Measurements from ENCODE around the gene PTH2.

The PTH2 gene

DNA sequence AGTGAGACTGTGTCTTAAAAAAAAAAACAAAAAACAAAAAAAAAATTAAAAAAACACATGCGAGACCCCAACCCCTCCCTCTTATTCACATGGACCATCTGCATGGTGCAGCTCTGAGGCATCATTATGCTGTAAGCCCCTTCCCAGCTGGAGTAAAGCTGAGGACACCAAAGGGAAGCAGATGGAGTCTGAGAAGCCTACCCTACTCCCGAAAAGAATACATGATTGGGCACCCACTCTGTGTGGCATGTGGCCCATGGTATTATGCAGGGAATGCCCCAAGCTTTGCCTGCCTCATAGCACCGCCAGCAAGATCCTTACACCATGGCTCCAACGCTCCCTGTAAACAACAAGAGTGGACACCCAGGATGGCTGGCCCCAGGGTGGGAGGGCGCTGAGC is 4.7 kb downstream of the PTH2 start:
- no peak overlapping the region for H3K18ac ChIP-seq (ENCODE audit: low read length)
- no peak overlapping the region for H3K9ac ChIP-seq (ENCODE audit: low read depth, low read length, poor library complexity)
- no peak overlapping the region for H3K4me2 ChIP-seq (ENCODE audit: insufficient read depth, low read length, poor library complexity, severe bottlenecking)
- no peak overlapping the region for H2AFZ ChIP-seq (ENCODE audit: low read length)
- H3K4me3 ChIP-seq (ENCODE audit: low read length in 2 of 2) = no peak overlapping the region
- no peak overlapping the region for H2BK15ac ChIP-seq (ENCODE audit: low read length)
- no peak overlapping the region for H3K14ac ChIP-seq (ENCODE audit: low read length)
- H3K4ac ChIP-seq (ENCODE audit: low read length) = no peak overlapping the region
- H3K27me3 ChIP-seq (ENCODE audit: control insufficient read depth in 3 of 3, insufficient read depth in 3 of 3, low read depth in 1 of 3, low read length in 3 of 3) = peaks cover 5 to 91% (median 26%) of the 10 kb centered on the region in 3 experiments
- no peaks in the 10 kb centered on the region for H3K79me1 ChIP-seq (ENCODE audit: low read depth, low read length)
- H3K9me3 ChIP-seq (replicated peaks in 1 of 2; ENCODE audit: control insufficient read depth in 2 of 2, insufficient read depth in 1 of 2, low read depth in 1 of 2, low read length in 2 of 2) = no peaks in the 10 kb centered on the region
- H2AK5ac ChIP-seq (ENCODE audit: low read depth, low read length) = no peak overlapping the region
- H3K4me1 ChIP-seq (ENCODE audit: control insufficient read depth in 2 of 2, insufficient read depth in 1 of 2, low read depth in 1 of 2, low read length in 2 of 2) = peaks cover 7 to 17% of the 10 kb centered on the region in 2 donors
- no peak overlapping the region for H2BK5ac ChIP-seq (ENCODE audit: low read length)
- H4K91ac ChIP-seq (ENCODE audit: low read depth, low read length, poor library complexity) = no peak overlapping the region
- no peak overlapping the region for H4K8ac ChIP-seq (ENCODE audit: low read depth, low read length)
- no peaks in the 10 kb centered on the region for H3K36me3 ChIP-seq (replicated peaks in 1 of 2; ENCODE audit: control insufficient read depth in 2 of 2, insufficient read depth in 2 of 2, low read length in 2 of 2)
- no peak overlapping the region for H3K27ac ChIP-seq (replicated peaks; ENCODE audit: low read length)
- no peak overlapping the region for H2BK12ac ChIP-seq (ENCODE audit: low read length)
- DNase-seq (ENCODE audit: low spot score) = no peak
- no peak overlapping the region for H2BK120ac ChIP-seq (ENCODE audit: low read depth, low read length)
- H3K23ac ChIP-seq (ENCODE audit: low read depth, low read length, poor library complexity) = no peak overlapping the region
- no CpG with 5 or more reads among the region's 5 CpGs for WGBS, 2 donors (ENCODE audit: extremely low coverage in 2 of 2, insufficient read length in 2 of 2, insufficient replicate concordance in 1 of 2)

DNA sequence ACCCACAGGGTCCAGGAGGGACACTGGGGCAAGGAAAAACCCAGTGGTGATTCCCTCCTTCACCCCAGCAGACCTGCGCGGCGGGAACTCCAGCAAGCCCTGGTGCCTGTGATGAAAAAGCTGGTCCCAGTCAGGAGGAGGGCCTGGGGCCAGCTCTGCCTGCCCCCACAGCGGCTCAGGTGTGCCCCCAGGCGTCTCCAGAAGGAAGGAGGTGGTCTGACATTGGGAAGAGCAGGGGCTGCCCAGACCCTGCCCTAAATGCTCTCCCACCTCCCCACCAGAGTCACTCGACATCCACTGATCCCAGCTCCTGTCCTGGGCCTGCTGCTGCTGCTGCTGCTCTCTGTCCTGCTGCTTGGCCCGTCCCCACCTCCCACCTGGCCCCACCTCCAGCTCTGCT is 6.2 kb downstream of the PTH2 start:
- Histone ChIP-seq H4K91ac (ENCODE audit: low read depth, low read length, poor library complexity) (no peak overlapping the region), H2BK5ac (ENCODE audit: low read length) (no peak overlapping the region), H3K4me3 (ENCODE audit: low read length in 2 of 2) (no peak overlapping the region), H3K4me2 (ENCODE audit: insufficient read depth, low read length, poor library complexity, severe bottlenecking) (no peak overlapping the region), H2AK5ac (ENCODE audit: low read depth, low read length) (peak overlapping the region; percentile 69), H3K23ac (ENCODE audit: low read depth, low read length, poor library complexity) (peak overlapping the region; percentile 34), H2BK15ac (ENCODE audit: low read length) (peak overlapping the region; percentile 70), H3K9me3 (replicated peaks in 1 of 2; ENCODE audit: control insufficient read depth in 2 of 2, insufficient read depth in 1 of 2, low read depth in 1 of 2, low read length in 2 of 2) (no peaks in the 10 kb centered on the region), H3K27me3 (ENCODE audit: control insufficient read depth in 3 of 3, insufficient read depth in 3 of 3, low read depth in 1 of 3, low read length in 3 of 3) (peaks cover 0 to 88% (median 12%) of the 10 kb centered on the region in 3 experiments), H3K4me1 (ENCODE audit: control insufficient read depth in 2 of 2, insufficient read depth in 1 of 2, low read depth in 1 of 2, low read length in 2 of 2) (peaks cover 0 to 19% of the 10 kb centered on the region in 2 donors), H2BK120ac (ENCODE audit: low read depth, low read length) (no peak overlapping the region), H2BK12ac (ENCODE audit: low read length) (no peak overlapping the region), H3K18ac (ENCODE audit: low read length) (peak overlapping the region; percentile 72), H3K4ac (ENCODE audit: low read length) (peak overlapping the region; percentile 38), H4K8ac (ENCODE audit: low read depth, low read length) (peak overlapping the region; percentile 88), H3K79me1 (ENCODE audit: low read depth, low read length) (peaks cover 1% of the 10 kb centered on the region), H3K36me3 (replicated peaks in 1 of 2; ENCODE audit: control insufficient read depth in 2 of 2, insufficient read depth in 2 of 2, low read length in 2 of 2) (no peaks in the 10 kb centered on the region), H3K27ac (replicated peaks; ENCODE audit: low read length) (no peak overlapping the region), H3K14ac (ENCODE audit: low read length) (no peak overlapping the region), H2AFZ (ENCODE audit: low read length) (no peak overlapping the region), H3K9ac (ENCODE audit: low read depth, low read length, poor library complexity) (no peak overlapping the region)
- DNase-seq (ENCODE audit: low spot score) = no peak
- WGBS, 2 donors (ENCODE audit: extremely low coverage in 2 of 2, insufficient read length in 2 of 2, insufficient replicate concordance in 1 of 2) = no CpG with 5 or more reads among the region's 7 CpGs

DNA sequence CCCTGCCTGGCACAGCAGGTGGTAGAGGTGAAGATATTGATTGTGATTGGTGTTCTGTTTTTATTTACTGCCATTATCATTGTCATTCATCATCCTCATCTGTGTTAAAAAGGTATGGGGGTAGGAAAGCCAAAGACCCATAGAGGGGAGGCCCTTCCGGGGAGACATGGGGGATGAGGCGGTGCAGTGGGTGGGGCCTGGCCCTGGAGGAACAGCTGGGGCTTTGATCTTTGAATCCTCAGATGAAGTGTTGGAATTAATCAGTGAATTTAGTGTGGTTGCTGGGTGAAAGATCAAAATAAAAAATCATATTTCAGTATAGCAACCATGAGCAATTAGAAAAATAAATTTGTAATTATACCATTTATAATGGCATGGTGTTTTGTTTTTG is 7.4 kb downstream of the PTH2 start:
- Histone ChIP-seq H3K23ac (ENCODE audit: low read depth, low read length, poor library complexity) (no peak overlapping the region), H2AK5ac (ENCODE audit: low read depth, low read length) (peak overlapping the region; percentile 86), H3K14ac (ENCODE audit: low read length) (no peak overlapping the region), H3K4ac (ENCODE audit: low read length) (no peak overlapping the region), H2BK12ac (ENCODE audit: low read length) (no peak overlapping the region), H3K9ac (ENCODE audit: low read depth, low read length, poor library complexity) (no peak overlapping the region), H3K4me1 (ENCODE audit: control insufficient read depth in 2 of 2, insufficient read depth in 1 of 2, low read depth in 1 of 2, low read length in 2 of 2) (peaks cover 0 to 24% of the 10 kb centered on the region in 2 donors), H3K18ac (ENCODE audit: low read length) (no peak overlapping the region), H3K4me2 (ENCODE audit: insufficient read depth, low read length, poor library complexity, severe bottlenecking) (no peak overlapping the region), H3K79me1 (ENCODE audit: low read depth, low read length) (peaks cover 1% of the 10 kb centered on the region), H2AFZ (ENCODE audit: low read length) (no peak overlapping the region), H3K36me3 (replicated peaks in 1 of 2; ENCODE audit: control insufficient read depth in 2 of 2, insufficient read depth in 2 of 2, low read length in 2 of 2) (no peaks in the 10 kb centered on the region), H3K27me3 (ENCODE audit: control insufficient read depth in 3 of 3, insufficient read depth in 3 of 3, low read depth in 1 of 3, low read length in 3 of 3) (peaks cover 0 to 86% (median 2%) of the 10 kb centered on the region in 3 experiments), H2BK5ac (ENCODE audit: low read length) (no peak overlapping the region), H3K4me3 (ENCODE audit: low read length in 2 of 2) (no peak overlapping the region), H2BK120ac (ENCODE audit: low read depth, low read length) (no peak overlapping the region), H3K27ac (replicated peaks; ENCODE audit: low read length) (no peak overlapping the region), H4K91ac (ENCODE audit: low read depth, low read length, poor library complexity) (no peak overlapping the region), H3K9me3 (replicated peaks in 1 of 2; ENCODE audit: control insufficient read depth in 2 of 2, insufficient read depth in 1 of 2, low read depth in 1 of 2, low read length in 2 of 2) (no peaks in the 10 kb centered on the region), H2BK15ac (ENCODE audit: low read length) (peak overlapping the region; percentile 79), H4K8ac (ENCODE audit: low read depth, low read length) (no peak overlapping the region)
- no CpG with 5 or more reads among the region's 2 CpGs for WGBS, 2 donors (ENCODE audit: extremely low coverage in 2 of 2, insufficient read length in 2 of 2, insufficient replicate concordance in 1 of 2)
- no peak for DNase-seq (ENCODE audit: low spot score)

DNA sequence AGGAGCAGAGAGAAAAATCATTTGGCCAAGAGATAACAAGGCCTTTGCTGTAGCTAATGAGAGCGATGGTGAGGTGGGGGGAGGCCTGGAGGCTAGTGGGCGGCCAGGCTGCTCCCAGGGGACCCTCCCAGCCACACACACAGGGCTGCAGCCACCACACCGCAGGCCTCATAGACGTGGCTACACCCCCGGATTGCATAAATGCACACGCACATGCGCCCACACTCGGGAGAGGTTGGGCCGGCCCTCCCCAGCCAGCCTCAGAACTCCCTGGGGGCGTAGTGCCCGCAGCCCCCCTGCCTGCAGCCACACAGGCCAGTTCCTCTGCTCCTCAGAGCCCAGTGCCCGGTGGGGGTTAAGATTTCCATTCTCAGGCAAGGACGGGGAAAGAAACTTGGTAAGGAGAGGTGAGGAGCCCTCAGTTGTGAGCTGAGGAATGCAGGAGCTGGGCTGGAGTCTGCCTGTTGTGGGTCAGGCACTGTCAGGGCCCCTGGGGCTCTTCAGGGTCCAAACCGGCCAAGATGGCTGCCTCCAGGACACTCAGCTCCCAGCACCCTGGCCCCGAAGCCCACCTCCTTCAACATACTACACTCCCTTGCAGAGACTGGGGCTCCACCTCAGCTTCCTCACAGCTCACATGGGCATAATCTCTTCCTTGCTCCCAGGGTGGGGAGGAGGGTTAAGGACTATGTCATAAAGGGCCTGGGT is 8.0 kb downstream of the PTH2 start:
- Histone ChIP-seq H3K27ac (replicated peaks; ENCODE audit: low read length) (no peak overlapping the region), H3K36me3 (replicated peaks in 1 of 2; ENCODE audit: control insufficient read depth in 2 of 2, insufficient read depth in 2 of 2, low read length in 2 of 2) (no peaks in the 10 kb centered on the region), H3K4me3 (ENCODE audit: low read length in 2 of 2) (no peak overlapping the region), H2BK5ac (ENCODE audit: low read length) (peak overlapping the region; percentile 90), H3K4me1 (ENCODE audit: control insufficient read depth in 2 of 2, insufficient read depth in 1 of 2, low read depth in 1 of 2, low read length in 2 of 2) (peaks cover 0 to 24% of the 10 kb centered on the region in 2 donors), H3K9ac (ENCODE audit: low read depth, low read length, poor library complexity) (peak overlapping the region; percentile 63), H3K27me3 (ENCODE audit: control insufficient read depth in 3 of 3, insufficient read depth in 3 of 3, low read depth in 1 of 3, low read length in 3 of 3) (peaks cover 0 to 80% (median 0%) of the 10 kb centered on the region in 3 experiments), H4K8ac (ENCODE audit: low read depth, low read length) (no peak overlapping the region), H2BK120ac (ENCODE audit: low read depth, low read length) (peak overlapping the region; percentile 36), H3K4ac (ENCODE audit: low read length) (peak overlapping the region; percentile 86), H3K4me2 (ENCODE audit: insufficient read depth, low read length, poor library complexity, severe bottlenecking) (no peak overlapping the region), H3K23ac (ENCODE audit: low read depth, low read length, poor library complexity) (peak overlapping the region; percentile 34), H2AFZ (ENCODE audit: low read length) (peak overlapping the region; percentile 69), H3K14ac (ENCODE audit: low read length) (no peak overlapping the region), H3K18ac (ENCODE audit: low read length) (peak overlapping the region; percentile 87), H2BK15ac (ENCODE audit: low read length) (peak overlapping the region; percentile 79), H4K91ac (ENCODE audit: low read depth, low read length, poor library complexity) (peak overlapping the region; percentile 46), H2AK5ac (ENCODE audit: low read depth, low read length) (peak overlapping the region; percentile 86), H2BK12ac (ENCODE audit: low read length) (peak overlapping the region; percentile 93), H3K79me1 (ENCODE audit: low read depth, low read length) (peaks cover 1% of the 10 kb centered on the region), H3K9me3 (replicated peaks in 1 of 2; ENCODE audit: control insufficient read depth in 2 of 2, insufficient read depth in 1 of 2, low read depth in 1 of 2, low read length in 2 of 2) (no peaks in the 10 kb centered on the region)
- no peak for DNase-seq (ENCODE audit: low spot score)
- WGBS, 2 donors (ENCODE audit: extremely low coverage in 2 of 2, insufficient read length in 2 of 2, insufficient replicate concordance in 1 of 2) = no CpG with 5 or more reads among the region's 15 CpGs

Data from neuronal stem cell (in vitro differentiated cells).